PC-3 (cell line): ENCODE results near the gene AP3B1. TPM values are rescaled to one million over a fixed set of nuclear protein-coding genes. Genes with fewer than 3 reads are reported as not detected.
A peak's percentile ranks its signal among the peaks of the same experiment; 100 is the strongest.

Experiments
- ATAC-seq: fragments of 200-7000 bp; cut with Tn5 transposase; 2 replicates; pipeline ENCODE4 v1.9.1; 2020; ENCODE audit warnings: mild to moderate bottlenecking, moderate library complexity
- BruUV-seq: library from RNA; stranded (reverse); fragments of 400-500 nt; replicated peaks from 2 replicates; lab custom pipeline; 2021; lab: Mats Ljungman, UMichigan
- CTCF ChIA-PET: fragments of 300-600 bp; sonication (Branson Sonifier 250); formaldehyde crosslinking; loops from one replicate; lab custom pipeline; 2022; ENCODE audit warnings: antibody characterized with exemption; lab: Charles Lee
- POLR2A ChIA-PET: fragments of 300-600 bp; sonication (Branson Sonifier 250); formaldehyde crosslinking; loops from one replicate; lab custom pipeline; 2022; ENCODE audit warnings: antibody characterized with exemption; ENCODE audit not compliant: unreplicated experiment; lab: Charles Lee
- DNase-seq: peaks from one replicate; pipeline ENCODE4 v3.0.0-alpha.2; 2015
- H2AFZ ChIP-seq: fragments of 300-600 bp; sonication (generic); 2 replicates; pipeline ENCODE4 v1.6.0; 2016; ENCODE audit warnings: antibody characterized with exemption, low read length
- H3F3A ChIP-seq: fragments of 300-600 bp; sonication (generic); one replicate; pipeline ENCODE4 v1.6.0; 2017; ENCODE audit warnings: antibody characterized with exemption, low read length, control low read depth, mild to moderate bottlenecking; ENCODE audit not compliant: unreplicated experiment
- H3K27ac ChIP-seq: fragments of 300-600 bp; sonication (generic); 2 replicates; pipeline ENCODE4 v1.5.1; 2016; ENCODE audit warnings: mild to moderate bottlenecking, low read length
- H3K27me3 ChIP-seq: fragments of 300-600 bp; sonication (generic); 2 replicates; pipeline ENCODE4 v1.6.1; 2016; ENCODE audit warnings: low read length, mixed read lengths
- H3K36me3 ChIP-seq: fragments of 300-600 bp; sonication (generic); 2 replicates; pipeline ENCODE4 v1.6.1; 2016; ENCODE audit warnings: low read depth, mixed run types, low read length, mixed read lengths
- H3K4me1 ChIP-seq: fragments of 300-600 bp; sonication (generic); 2 replicates; pipeline ENCODE4 v1.5.1; 2016; ENCODE audit warnings: low read length; ENCODE audit not compliant: insufficient read depth
- H3K4me2 ChIP-seq: fragments of 300-600 bp; sonication (generic); 2 replicates; pipeline ENCODE4 v1.6.0; 2016; ENCODE audit warnings: low read length
- H3K4me3 ChIP-seq: fragments of 300-600 bp; sonication (generic); 2 replicates; pipeline ENCODE4 v1.5.1; 2016; ENCODE audit warnings: mild to moderate bottlenecking, low read length, mixed read lengths
- H3K79me2 ChIP-seq: fragments of 300-600 bp; sonication (generic); 2 replicates; pipeline ENCODE4 v1.6.1; 2017; ENCODE audit warnings: low read length, mixed read lengths
- H3K9ac ChIP-seq: fragments of 300-600 bp; sonication (generic); 2 replicates; pipeline ENCODE4 v1.6.0; 2016; ENCODE audit warnings: mild to moderate bottlenecking, low read length
- H3K9me2 ChIP-seq: fragments of 300-600 bp; sonication (generic); replicated peaks from 2 replicates; pipeline ENCODE4 v1.6.1; 2016; ENCODE audit warnings: mixed run types, low read length, mixed read lengths
- H3K9me3 ChIP-seq: fragments of 300-600 bp; sonication (generic); 2 replicates; pipeline ENCODE4 v1.6.1; 2016; ENCODE audit warnings: low read length, mixed read lengths
- H4K20me1 ChIP-seq: fragments of 300-600 bp; sonication (generic); 2 replicates; pipeline ENCODE4 v1.6.1; 2016; ENCODE audit warnings: low read length, mixed read lengths
- EZH2 ChIP-seq: fragments of 300-600 bp; sonication (generic); IDR thresholded peaks from one replicate; pipeline ENCODE4 v1.6.1; 2017; ENCODE audit warnings: antibody characterized with exemption, mild to moderate bottlenecking, low read length; ENCODE audit not compliant: unreplicated experiment
- EZH2phosphoT487 ChIP-seq: fragments of 300-600 bp; sonication (generic); IDR thresholded peaks from 2 replicates; pipeline ENCODE4 v1.6.1; 2018; ENCODE audit warnings: mild to moderate bottlenecking, antibody characterized with exemption, low read length, borderline replicate concordance
- intact Hi-C: fragments of 100-400 bp; cut with micrococcal nuclease; formaldehyde crosslinking; loops from 2 replicates; pipeline ENCODE4 v1.9.0; 2023
- total RNA-seq: library from RNA; depleted of rRNA; stranded (reverse); fragments of >200 nt; gene quantifications from 2 replicates; pipeline ENCODE4 v1.2.3, GENCODE V29; 2014
- TF ChIP-seq, protein P1 (sequence below): fragments of 300-600 bp; sonication (generic); conservative IDR thresholded peaks from 2 replicates; pipeline ENCODE4 v1.5.1; 2017; ENCODE audit warnings: antibody characterized with exemption, low read depth, mild to moderate bottlenecking, low read length

AP3B1 gene
- total RNA-seq, 1 experiment from 2014 or later, result 25.7 TPM

DNA sequence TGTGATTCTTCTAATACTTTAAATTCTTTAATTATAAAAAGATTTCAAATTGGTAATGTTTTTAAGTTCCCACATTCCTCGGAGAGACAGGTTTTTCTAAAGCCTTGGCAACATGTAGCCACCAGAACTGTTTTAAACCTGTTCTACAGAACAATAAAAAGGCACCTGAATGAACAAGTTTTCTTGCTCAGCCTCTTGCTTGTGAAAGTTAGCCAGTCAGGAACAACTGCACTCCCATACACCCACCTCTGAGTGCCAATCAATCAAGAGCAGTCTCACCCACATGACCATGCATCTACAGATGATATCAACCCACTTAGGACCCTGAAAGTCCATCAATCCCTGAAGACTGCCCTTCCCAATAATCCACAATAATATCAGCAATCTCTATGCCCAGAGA is 62.3 kb downstream of the AP3B1 start:
- Histone ChIP-seq H2AFZ (no peak overlapping the region), H3K9ac (no peak overlapping the region), H3K4me2 (no peak overlapping the region), H3K27ac (no peak overlapping the region), H3K4me1 (no peaks in the 10 kb centered on the region), H4K20me1 (no peaks in the 10 kb centered on the region), H3K36me3 (no peaks in the 10 kb centered on the region), H3K9me2 (no peaks in the 10 kb centered on the region), H3K27me3 (no peaks in the 10 kb centered on the region), H3F3A (no peaks in the 10 kb centered on the region), H3K79me2 (no peaks in the 10 kb centered on the region), H3K9me3 (no peaks in the 10 kb centered on the region), H3K4me3 (no peak overlapping the region)
- DNase-seq (no peak), ATAC-seq (no peak)
- ChIA-PET CTCF (no interaction called here), POLR2A (no interaction called here)
- intact Hi-C loops, result no loop called here
- no peak for TF ChIP-seq EZH2
- BruUV-seq, result no TSS peak

DNA sequence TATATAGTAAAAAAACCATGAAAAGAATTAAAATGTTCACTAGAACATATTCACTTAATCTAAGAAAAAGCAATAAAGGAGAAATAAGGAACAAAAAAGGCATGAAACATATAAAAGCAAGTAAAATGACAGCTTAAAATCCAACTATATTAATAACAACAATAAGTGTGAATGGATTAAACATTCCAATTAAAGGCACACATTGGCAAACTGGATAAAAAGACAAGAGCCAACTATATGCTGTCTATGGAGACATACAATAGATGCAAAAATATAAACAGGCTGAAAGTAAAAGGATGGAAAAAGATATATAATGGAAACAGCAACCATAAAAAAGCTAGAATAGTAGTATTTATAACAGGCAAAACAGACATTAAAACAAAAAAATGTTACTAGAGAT is 70.1 kb downstream of the AP3B1 start:
- no peak overlapping the region for H2AFZ ChIP-seq
- H3K4me1 ChIP-seq, result no peaks in the 10 kb centered on the region
- H3K9me2 ChIP-seq, result no peaks in the 10 kb centered on the region
- DNase-seq (no peak), ATAC-seq (no peak)
- TF ChIP-seq EZH2, result no peak
- no peak for TF ChIP-seq EZH2phosphoT487
- TF ChIP-seq, protein P1, sequence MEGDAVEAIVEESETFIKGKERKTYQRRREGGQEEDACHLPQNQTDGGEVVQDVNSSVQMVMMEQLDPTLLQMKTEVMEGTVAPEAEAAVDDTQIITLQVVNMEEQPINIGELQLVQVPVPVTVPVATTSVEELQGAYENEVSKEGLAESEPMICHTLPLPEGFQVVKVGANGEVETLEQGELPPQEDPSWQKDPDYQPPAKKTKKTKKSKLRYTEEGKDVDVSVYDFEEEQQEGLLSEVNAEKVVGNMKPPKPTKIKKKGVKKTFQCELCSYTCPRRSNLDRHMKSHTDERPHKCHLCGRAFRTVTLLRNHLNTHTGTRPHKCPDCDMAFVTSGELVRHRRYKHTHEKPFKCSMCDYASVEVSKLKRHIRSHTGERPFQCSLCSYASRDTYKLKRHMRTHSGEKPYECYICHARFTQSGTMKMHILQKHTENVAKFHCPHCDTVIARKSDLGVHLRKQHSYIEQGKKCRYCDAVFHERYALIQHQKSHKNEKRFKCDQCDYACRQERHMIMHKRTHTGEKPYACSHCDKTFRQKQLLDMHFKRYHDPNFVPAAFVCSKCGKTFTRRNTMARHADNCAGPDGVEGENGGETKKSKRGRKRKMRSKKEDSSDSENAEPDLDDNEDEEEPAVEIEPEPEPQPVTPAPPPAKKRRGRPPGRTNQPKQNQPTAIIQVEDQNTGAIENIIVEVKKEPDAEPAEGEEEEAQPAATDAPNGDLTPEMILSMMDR, result no peak
- no peak overlapping the region for H3K4me3 ChIP-seq
- H3F3A ChIP-seq, result no peaks in the 10 kb centered on the region
- H3K27me3 ChIP-seq, result no peaks in the 10 kb centered on the region
- ChIA-PET CTCF (no interaction called here), POLR2A (no interaction called here)
- H3K4me2 ChIP-seq, result no peak overlapping the region
- H4K20me1 ChIP-seq, result no peaks in the 10 kb centered on the region
- no peaks in the 10 kb centered on the region for H3K79me2 ChIP-seq
- H3K27ac ChIP-seq, result no peak overlapping the region
- H3K36me3 ChIP-seq, result peaks cover 4% of the 10 kb centered on the region; the same call in 1 of the 2 replicates
- intact Hi-C loops, result no loop called here
- no peak overlapping the region for H3K9ac ChIP-seq
- no TSS peak for BruUV-seq
- no peaks in the 10 kb centered on the region for H3K9me3 ChIP-seq

DNA sequence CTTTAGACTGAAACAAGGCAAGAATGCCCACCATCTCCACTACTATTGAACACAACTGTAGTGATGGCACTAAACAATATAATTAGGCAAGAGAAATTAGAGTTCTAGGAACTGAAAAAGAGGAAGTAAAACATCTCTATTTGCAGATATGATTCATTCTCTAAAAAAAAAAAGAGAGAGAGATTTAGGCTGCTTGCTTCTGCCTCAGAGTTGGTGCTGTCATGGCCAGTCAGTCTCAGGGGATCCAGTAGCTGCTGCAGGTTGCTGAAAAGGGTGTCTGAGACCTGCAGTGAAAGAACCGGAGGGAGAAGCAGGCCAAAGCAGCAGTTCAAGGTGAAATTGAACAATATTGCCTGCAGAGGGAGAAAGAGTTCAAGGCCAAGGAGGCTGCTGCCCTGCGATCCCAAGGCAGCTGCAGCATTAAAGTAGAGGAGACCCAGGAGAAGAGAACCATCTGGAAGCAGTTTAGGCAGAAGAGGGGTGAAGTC is 72.5 kb downstream of the AP3B1 start:
- ChIA-PET POLR2A (no interaction called here), CTCF (no interaction called here)
- intact Hi-C loops, result loop anchor here (2.0 kb wide), 1 partner anchor 47 kb away; no protein-coding TSS in a partner anchor
- Histone ChIP-seq H3K27ac (no peak overlapping the region), H3K36me3 (peaks cover 4% of the 10 kb centered on the region; the same call in 1 of the 2 replicates), H3K9ac (no peak overlapping the region), H3K9me2 (no peaks in the 10 kb centered on the region), H3K4me2 (no peak overlapping the region), H4K20me1 (no peaks in the 10 kb centered on the region), H3K4me1 (no peaks in the 10 kb centered on the region), H3K27me3 (no peaks in the 10 kb centered on the region), H3F3A (no peaks in the 10 kb centered on the region), H3K4me3 (no peak overlapping the region), H3K9me3 (no peaks in the 10 kb centered on the region), H3K79me2 (no peaks in the 10 kb centered on the region), H2AFZ (no peak overlapping the region)
- DNase-seq (peak; percentile 2), ATAC-seq (peak; percentile 33; the same call in 1 of the 2 replicates)
- no TSS peak for BruUV-seq
- TF ChIP-seq, protein P1, result peak; percentile 29; the same call in 1 of the 2 replicates
- no peak for TF ChIP-seq EZH2
- no peak for TF ChIP-seq EZH2phosphoT487
